MG63 (cell line): ENCODE data around the gene UPF2. TPM values are rescaled to one million over a fixed set of nuclear protein-coding genes. Genes with fewer than 3 reads are reported as not detected.

Source experiments
- DNase-seq: peaks from one replicate; pipeline ENCODE4 v3.0.0-alpha.2; 2020
- H3K27me3 ChIP-seq: fragments of 250-450 bp; sonication (Bioruptor Pico); 2 replicates; pipeline ENCODE4 v1.5.1; 2020; ENCODE audit warnings: mild to moderate bottlenecking, moderate library complexity
- H3K36me3 ChIP-seq: fragments of 250-450 bp; sonication (Bioruptor Pico); 2 replicates; pipeline ENCODE4 v1.5.1; 2020; ENCODE audit warnings: mild to moderate bottlenecking, moderate library complexity
- H3K4me3 ChIP-seq: fragments of 250-450 bp; sonication (Bioruptor Pico); 2 replicates; pipeline ENCODE4 v1.5.1; 2020; ENCODE audit warnings: mild to moderate bottlenecking, moderate library complexity
- H3K9me3 ChIP-seq: fragments of 250-450 bp; sonication (Bioruptor Pico); 2 replicates; pipeline ENCODE4 v1.5.1; 2020; ENCODE audit warnings: mild to moderate bottlenecking, moderate library complexity
- total RNA-seq: library from RNA; depleted of rRNA; stranded (reverse); fragments of >200 nt; shearing (Covaris generic); gene quantifications from 2 replicates; pipeline ENCODE4 v1.2.3, GENCODE V29; 2014; ENCODE audit warnings: low replicate concordance

UPF2 gene
- total RNA-seq, 1 experiment from 2014 or later = 9.6 TPM

DNA sequence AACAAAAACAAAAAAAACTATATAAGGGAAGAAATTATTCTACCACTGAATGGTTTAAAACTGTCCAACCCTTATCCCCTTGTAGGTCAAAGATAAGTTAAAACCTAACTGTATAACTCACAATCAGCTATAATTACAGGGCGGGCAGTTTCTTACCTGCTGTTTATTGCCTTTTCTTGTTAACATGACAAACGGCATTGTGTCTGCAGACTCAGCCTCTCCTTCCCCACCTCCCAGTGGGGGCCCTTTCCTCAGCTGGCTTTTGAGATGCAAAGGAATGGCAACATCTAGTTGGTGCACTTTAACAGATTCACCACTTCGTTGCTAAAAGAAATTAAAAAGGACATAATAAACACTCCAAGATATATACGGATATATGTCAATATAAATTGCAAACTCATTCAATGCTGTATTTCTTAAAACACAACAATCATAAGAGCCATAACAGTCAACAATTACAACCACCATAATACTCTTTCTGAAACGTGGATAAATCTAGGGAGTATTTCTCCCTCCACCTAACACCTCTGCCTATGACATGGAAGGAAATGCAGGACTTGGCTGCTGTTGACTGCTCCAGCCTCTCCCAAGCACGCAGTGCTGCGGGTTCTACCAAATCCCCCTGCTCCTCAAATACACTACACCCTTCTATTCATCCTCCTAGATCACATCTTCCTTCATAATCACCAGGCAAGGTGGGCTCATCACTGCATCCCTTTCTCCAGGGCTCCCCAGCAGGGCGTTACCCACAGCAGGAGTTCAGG is 106.0 kb downstream of the UPF2 start:
- H3K27me3 ChIP-seq = no peaks in the 10 kb centered on the region
- no peak for DNase-seq
- H3K36me3 ChIP-seq = peaks cover 30% of the 10 kb centered on the region
- no peaks in the 10 kb centered on the region for H3K9me3 ChIP-seq
- H3K4me3 ChIP-seq = no peak overlapping the region

- peak; percentile 36 for DNase-seq
Measured at GRCh38 chr10:11934262-11934661, 108.3 kb downstream of the UPF2 start.

GRCh38 chr10:11933577-11934223 is 108.9 kb downstream of the UPF2 start:
- Histone ChIP-seq H3K9me3 (no peaks in the 10 kb centered on the region), H3K27me3 (no peaks in the 10 kb centered on the region), H3K36me3 (peaks cover 40% of the 10 kb centered on the region), H3K4me3 (no peak overlapping the region)
- no peak for DNase-seq

More at GRCh38 chr10:11934262-11934661, 108.3 kb downstream of the UPF2 start:
- H3K27me3 ChIP-seq = no peaks in the 10 kb centered on the region
- no peaks in the 10 kb centered on the region for H3K9me3 ChIP-seq
- H3K4me3 ChIP-seq = no peak overlapping the region
- H3K36me3 ChIP-seq = peaks cover 39% of the 10 kb centered on the region

DNA sequence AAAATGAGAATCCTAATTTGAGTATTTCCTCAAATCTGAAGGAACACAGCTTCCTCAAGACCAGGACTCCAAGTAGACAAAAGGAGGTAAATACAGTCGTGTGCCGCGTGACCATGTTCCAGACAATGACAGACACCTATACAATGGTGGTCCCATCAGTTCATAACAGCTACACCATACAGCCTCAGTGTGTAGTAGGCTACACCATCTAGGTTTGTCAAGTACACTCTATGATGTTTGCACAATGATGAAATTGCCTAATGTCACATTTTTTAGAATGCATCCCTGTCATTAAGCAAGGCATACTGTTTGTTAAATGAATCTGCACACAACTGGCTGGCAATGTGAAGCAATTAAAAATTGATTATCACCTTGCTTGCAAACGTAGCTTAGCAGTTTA is 111.6 kb downstream of the UPF2 start:
- Histone ChIP-seq H3K4me3 (no peak overlapping the region), H3K9me3 (no peaks in the 10 kb centered on the region), H3K27me3 (no peaks in the 10 kb centered on the region), H3K36me3 (peaks cover 53% of the 10 kb centered on the region)
- DNase-seq = no peak

DNA sequence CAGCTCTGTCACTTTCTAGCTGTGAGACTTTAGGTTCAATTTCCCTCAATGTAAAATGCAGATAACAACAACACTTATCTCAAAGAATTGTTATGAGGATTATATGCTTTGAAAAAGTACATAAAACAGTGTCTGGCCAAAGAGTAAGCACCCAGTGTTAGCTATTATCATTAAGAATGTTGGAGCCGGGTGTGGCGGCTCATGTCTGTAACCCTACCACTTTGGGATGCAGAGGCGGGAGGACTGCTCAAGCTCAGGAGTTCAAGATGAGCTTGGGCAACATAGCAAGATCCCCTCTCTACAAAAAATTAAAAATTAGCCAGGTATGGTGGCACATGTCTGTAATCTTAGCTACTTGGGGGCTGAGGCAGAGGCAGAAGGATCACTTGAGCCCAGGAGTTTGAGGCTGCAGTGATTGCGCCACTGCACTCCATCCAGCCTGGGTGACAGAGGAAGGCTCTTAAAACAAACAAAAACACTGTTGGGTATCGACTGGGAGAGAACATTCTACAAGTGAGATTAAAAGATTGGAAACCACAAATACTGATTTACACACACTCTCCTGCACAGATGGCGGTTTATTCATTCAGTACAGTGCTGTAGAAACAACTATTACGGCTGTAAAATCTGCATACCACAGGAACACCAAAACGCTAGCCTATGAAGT is 112.2 kb downstream of the UPF2 start:
- H3K9me3 ChIP-seq = no peaks in the 10 kb centered on the region
- no peaks in the 10 kb centered on the region for H3K27me3 ChIP-seq
- no peak for DNase-seq
- H3K36me3 ChIP-seq = peaks cover 51% of the 10 kb centered on the region
- H3K4me3 ChIP-seq = no peak overlapping the region

- no peak for DNase-seq
- Histone ChIP-seq H3K27me3 (no peaks in the 10 kb centered on the region), H3K9me3 (no peaks in the 10 kb centered on the region), H3K4me3 (no peak overlapping the region), H3K36me3 (peaks cover 43% of the 10 kb centered on the region)
Measured at GRCh38 chr10:11927746-11928145, 114.9 kb downstream of the UPF2 start.

- no peaks in the 10 kb centered on the region for H3K27me3 ChIP-seq
- H3K4me3 ChIP-seq = no peak overlapping the region
- H3K36me3 ChIP-seq = peaks cover 31% of the 10 kb centered on the region
- H3K9me3 ChIP-seq = no peaks in the 10 kb centered on the region
- no peak for DNase-seq
Measured at GRCh38 chr10:11921800-11922392, 120.7 kb downstream of the UPF2 start.

- Histone ChIP-seq H3K4me3 (no peak overlapping the region), H3K27me3 (no peaks in the 10 kb centered on the region), H3K9me3 (no peaks in the 10 kb centered on the region), H3K36me3 (peaks cover 25% of the 10 kb centered on the region)
- no peak for DNase-seq
Measured at GRCh38 chr10:11919271-11919670, 123.3 kb downstream of the UPF2 start.

DNA sequence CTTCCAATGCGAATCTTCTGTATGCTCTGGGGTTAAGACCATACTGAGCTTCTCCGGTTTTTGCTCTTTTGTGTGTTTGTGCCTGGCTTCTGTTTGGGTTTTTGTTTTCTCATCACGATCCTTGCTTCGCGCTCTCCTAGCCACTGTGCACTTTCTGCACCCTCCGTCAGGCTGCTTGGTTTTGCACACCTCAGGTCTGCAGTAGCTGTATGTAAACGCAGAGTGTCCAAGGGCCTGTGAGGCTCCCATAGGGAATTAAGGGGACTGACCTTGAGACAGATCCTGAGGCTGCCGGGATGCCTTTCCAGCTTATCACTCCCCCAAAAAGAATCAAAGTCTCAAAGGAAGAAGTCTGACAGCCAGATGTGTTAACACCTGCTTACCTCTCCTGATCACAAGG is 124.2 kb downstream of the UPF2 start:
- no peaks in the 10 kb centered on the region for H3K27me3 ChIP-seq
- no peaks in the 10 kb centered on the region for H3K9me3 ChIP-seq
- no peak for DNase-seq
- H3K36me3 ChIP-seq = peaks cover 25% of the 10 kb centered on the region
- no peak overlapping the region for H3K4me3 ChIP-seq

DNA sequence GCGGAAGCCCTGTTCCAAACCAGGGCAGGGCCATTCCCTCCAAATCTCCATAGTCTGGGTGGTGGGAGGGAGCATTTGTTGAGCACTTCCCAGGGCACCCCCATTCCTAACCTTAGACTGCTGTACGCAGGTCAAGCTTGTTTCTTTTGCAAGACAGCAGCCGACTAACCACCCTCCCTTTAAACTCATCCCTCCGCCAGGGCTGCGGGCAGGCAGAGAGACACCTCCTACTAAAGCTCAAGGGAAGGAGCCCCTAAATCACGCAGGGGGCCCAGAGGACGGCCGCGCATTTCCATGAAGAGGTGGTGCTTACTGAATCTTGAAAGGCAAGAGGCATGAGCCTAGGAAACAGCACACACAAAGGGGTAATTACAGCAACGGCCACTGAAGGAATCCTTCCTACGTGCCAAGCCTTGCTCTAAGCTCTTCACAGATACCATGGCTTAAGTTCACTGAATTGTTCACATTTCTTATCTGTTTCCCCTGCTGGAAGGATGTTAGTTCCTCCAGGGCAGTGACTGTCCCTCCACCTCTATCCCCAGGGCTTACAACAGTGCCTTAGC is 129.4 kb downstream of the UPF2 start:
- Histone ChIP-seq H3K9me3 (no peaks in the 10 kb centered on the region), H3K4me3 (no peak overlapping the region), H3K27me3 (no peaks in the 10 kb centered on the region), H3K36me3 (no peaks in the 10 kb centered on the region)
- no peak for DNase-seq

GRCh38 chr10:11910102-11910501 is 132.5 kb downstream of the UPF2 start:
- no peak for DNase-seq
- no peaks in the 10 kb centered on the region for H3K27me3 ChIP-seq
- H3K36me3 ChIP-seq = no peaks in the 10 kb centered on the region
- no peaks in the 10 kb centered on the region for H3K9me3 ChIP-seq
- H3K4me3 ChIP-seq = no peak overlapping the region

DNA sequence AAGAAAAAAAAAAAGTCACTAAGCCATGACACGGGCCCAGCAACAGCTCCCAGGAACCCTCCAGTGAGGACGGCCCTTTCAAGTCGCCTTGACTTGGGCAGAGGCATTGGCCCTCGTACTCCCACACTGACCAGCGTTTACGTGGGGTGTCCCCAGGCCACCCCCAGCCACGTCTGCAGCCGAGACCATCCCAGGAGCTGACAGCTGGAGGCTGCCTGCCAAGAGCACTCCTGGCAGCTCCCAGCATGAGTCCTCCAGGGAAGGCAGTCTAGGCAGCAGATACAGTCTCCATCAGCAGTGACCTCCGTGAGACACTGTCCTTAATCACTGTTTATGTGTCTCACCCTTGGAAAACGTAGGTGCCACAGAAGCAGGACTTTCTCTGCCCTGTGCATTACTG is 133.0 kb downstream of the UPF2 start:
- Histone ChIP-seq H3K36me3 (no peaks in the 10 kb centered on the region), H3K4me3 (no peak overlapping the region), H3K27me3 (no peaks in the 10 kb centered on the region), H3K9me3 (no peaks in the 10 kb centered on the region)
- DNase-seq = no peak

GRCh38 chr10:11908991-11909390 is 133.6 kb downstream of the UPF2 start:
- no peak for DNase-seq
- Histone ChIP-seq H3K9me3 (no peaks in the 10 kb centered on the region), H3K36me3 (no peaks in the 10 kb centered on the region), H3K4me3 (no peak overlapping the region), H3K27me3 (no peaks in the 10 kb centered on the region)

DNA sequence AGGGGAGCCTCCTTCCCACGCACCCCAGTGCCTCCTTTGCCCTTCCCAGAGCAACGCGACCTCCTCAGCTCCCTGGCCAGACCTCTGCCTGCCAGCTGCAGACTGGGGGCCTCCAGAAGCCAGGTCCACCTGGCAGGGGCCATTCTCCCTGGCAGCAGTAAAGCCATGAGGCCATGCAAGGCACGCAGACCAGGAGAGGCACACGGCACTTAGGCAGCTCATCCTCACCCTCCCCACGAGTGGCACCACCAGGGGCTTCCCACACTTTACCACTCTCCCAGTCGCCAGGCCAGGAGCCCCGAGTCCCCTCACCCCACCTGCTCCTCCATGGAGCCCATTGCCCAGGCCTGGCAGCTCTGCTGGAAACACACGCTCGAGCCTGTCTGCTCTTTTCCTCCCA is 134.1 kb downstream of the UPF2 start:
- no peak for DNase-seq
- Histone ChIP-seq H3K27me3 (no peaks in the 10 kb centered on the region), H3K36me3 (no peaks in the 10 kb centered on the region), H3K9me3 (no peaks in the 10 kb centered on the region), H3K4me3 (no peak overlapping the region)

DNA sequence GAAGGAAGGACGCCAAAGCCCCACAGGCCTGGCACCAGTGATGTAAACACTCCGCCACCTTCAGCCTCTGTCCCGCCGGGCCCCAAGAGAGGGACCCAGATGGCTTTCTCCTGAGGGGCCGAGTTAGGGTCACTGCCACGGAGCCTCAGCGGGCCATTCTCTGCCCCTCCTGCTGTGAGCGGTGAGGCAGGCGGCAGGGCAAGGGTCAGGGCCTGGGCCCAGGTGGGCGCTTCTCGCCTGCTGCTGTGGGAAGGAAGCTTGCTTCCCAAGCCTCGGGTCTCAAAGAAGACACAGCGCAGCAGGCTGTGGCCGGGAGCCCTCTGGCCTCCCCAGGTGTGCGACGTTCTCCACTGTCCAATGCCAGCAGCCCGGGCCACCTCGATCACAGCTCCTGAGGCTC is 134.7 kb downstream of the UPF2 start:
- Histone ChIP-seq H3K36me3 (no peaks in the 10 kb centered on the region), H3K27me3 (no peaks in the 10 kb centered on the region), H3K4me3 (no peak overlapping the region), H3K9me3 (no peaks in the 10 kb centered on the region)
- DNase-seq = no peak

DNA sequence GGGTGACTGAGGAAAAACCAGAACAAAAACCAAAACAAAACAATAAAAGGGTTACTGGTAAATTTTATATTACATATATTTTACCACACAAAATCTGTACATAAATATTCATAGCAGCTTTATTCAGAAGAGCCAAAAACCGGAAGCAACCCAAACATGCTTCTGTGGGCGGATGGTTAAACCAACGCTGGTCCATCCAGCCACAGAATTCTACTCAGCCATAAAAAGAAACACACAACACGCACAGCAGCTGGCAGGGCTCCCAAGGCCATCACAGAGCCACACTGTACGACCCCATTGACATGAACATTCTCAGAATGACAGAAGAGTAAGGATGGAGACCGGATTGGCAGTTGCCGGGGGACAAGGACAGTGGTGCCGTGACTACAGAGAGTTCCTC is 135.9 kb downstream of the UPF2 start:
- no peaks in the 10 kb centered on the region for H3K9me3 ChIP-seq
- no peak for DNase-seq
- H3K4me3 ChIP-seq = no peak overlapping the region
- no peaks in the 10 kb centered on the region for H3K36me3 ChIP-seq
- no peaks in the 10 kb centered on the region for H3K27me3 ChIP-seq

GRCh38 chr10:11902646-11903045 is 140.0 kb downstream of the UPF2 start:
- Histone ChIP-seq H3K9me3 (no peaks in the 10 kb centered on the region), H3K4me3 (no peak overlapping the region), H3K36me3 (no peaks in the 10 kb centered on the region), H3K27me3 (no peaks in the 10 kb centered on the region)
- no peak for DNase-seq
